HepG2 (cell line): ENCODE results near the gene MAMSTR. TPM values are rescaled to one million over a fixed set of nuclear protein-coding genes. Genes with fewer than 3 reads are reported as not detected.

Experiments
- CAMTA2 ChIP-seq: sonication (generic); formaldehyde crosslinking; IDR thresholded peaks from 2 replicates; pipeline ENCODE4 v1.4.0; 2020; ENCODE audit warnings: mild to moderate bottlenecking, missing genetic modification reagents, borderline replicate concordance
- KDM2A ChIP-seq: sonication (generic); formaldehyde crosslinking; IDR thresholded peaks from 2 replicates; pipeline ENCODE4 v1.4.0; 2020; ENCODE audit warnings: low read depth, missing genetic modification reagents, borderline replicate concordance
- KLF6 ChIP-seq: IDR thresholded peaks from 2 replicates; pipeline ENCODE4 v1.8.0; 2016; ENCODE audit warnings: missing biosample characterization, missing genetic modification reagents
- LCORL ChIP-seq, 2 experiments: fragments of 450-650 bp in 1 of 2; sonication (generic) in 1 of 2; formaldehyde crosslinking in 1 of 2; IDR thresholded peaks; 2 replicates each; pipeline versions ENCODE4 v1.5.0 to v1.6.1; 2017 to 2020; ENCODE audit warnings: antibody characterized with exemption in 1 of 2, missing genetic modification reagents in 1 of 2
- MBNL3 ChIP-seq: fragments of 250-450 bp; sonication (Bioruptor Pico); conservative IDR thresholded peaks from 2 replicates; pipeline ENCODE4 v1.8.0; 2022; ENCODE audit warnings: mild to moderate bottlenecking, inconsistent platforms
- MLXIP ChIP-seq: sonication (generic); formaldehyde crosslinking; IDR thresholded peaks from 2 replicates; pipeline ENCODE4 v1.9.0; 2021; ENCODE audit warnings: missing genetic modification reagents, borderline replicate concordance
- MYC ChIP-seq: sonication (generic); formaldehyde crosslinking; IDR thresholded peaks from 2 replicates; pipeline ENCODE4 v1.9.0; 2021; ENCODE audit warnings: missing genetic modification reagents, borderline replicate concordance
- PHF20 ChIP-seq: sonication (generic); formaldehyde crosslinking; IDR thresholded peaks from 2 replicates; pipeline ENCODE4 v1.5.0; 2020; ENCODE audit warnings: mild to moderate bottlenecking, missing genetic modification reagents
- SOX5 ChIP-seq: IDR thresholded peaks from 2 replicates; pipeline ENCODE4 v1.6.1; 2016; ENCODE audit warnings: borderline replicate concordance
- ZFP41 ChIP-seq: sonication (generic); formaldehyde crosslinking; IDR thresholded peaks from 2 replicates; pipeline ENCODE4 v1.4.0; 2020; ENCODE audit warnings: mild to moderate bottlenecking, missing genetic modification reagents, borderline replicate concordance
- ZNF10 ChIP-seq: sonication (generic); formaldehyde crosslinking; IDR thresholded peaks from 2 replicates; pipeline ENCODE4 v1.4.0; 2020; ENCODE audit warnings: mild to moderate bottlenecking, low read depth, missing genetic modification reagents, borderline replicate concordance
- ZNF18 ChIP-seq: sonication (generic); formaldehyde crosslinking; IDR thresholded peaks from 2 replicates; pipeline ENCODE4 v1.8.0; 2022; ENCODE audit warnings: mild to moderate bottlenecking, missing genetic modification reagents; ENCODE audit not compliant: insufficient replicate concordance
- ZNF224 ChIP-seq: sonication (generic); formaldehyde crosslinking; IDR thresholded peaks from 2 replicates; pipeline ENCODE4 v1.5.0; 2020; ENCODE audit warnings: mild to moderate bottlenecking, missing genetic modification reagents
- ZNF275 ChIP-seq: sonication (generic); formaldehyde crosslinking; IDR thresholded peaks from 2 replicates; pipeline ENCODE4 v1.8.0; 2022; ENCODE audit warnings: missing genetic modification reagents, mild to moderate bottlenecking, inconsistent platforms, borderline replicate concordance
- ZNF281 ChIP-seq: sonication (generic); formaldehyde crosslinking; IDR thresholded peaks from 2 replicates; pipeline ENCODE4 v1.4.0; 2020; ENCODE audit warnings: missing genetic modification reagents, borderline replicate concordance
- ZNF510 ChIP-seq: sonication (generic); formaldehyde crosslinking; IDR thresholded peaks from 2 replicates; pipeline ENCODE4 v1.4.0; 2020; ENCODE audit warnings: low read depth, mild to moderate bottlenecking, missing genetic modification reagents
- ZNF550 ChIP-seq: sonication (generic); formaldehyde crosslinking; IDR thresholded peaks from 2 replicates; pipeline ENCODE4 v1.4.0; 2020; ENCODE audit warnings: mild to moderate bottlenecking, missing genetic modification reagents, borderline replicate concordance
- ZNF660 ChIP-seq: sonication (generic); formaldehyde crosslinking; IDR thresholded peaks from 2 replicates; pipeline ENCODE4 v1.5.1; 2020; ENCODE audit warnings: mild to moderate bottlenecking, low read depth, missing genetic modification reagents, borderline replicate concordance
- ZSCAN9 ChIP-seq: IDR thresholded peaks from 2 replicates; pipeline ENCODE4 v1.6.1; 2016; ENCODE audit warnings: borderline replicate concordance
- polyA plus RNA-seq, 8 experiments: library from polyadenylated mRNA; depleted of rRNA in 3 of 8; stranded (reverse) in 7 of 8; unstranded in 1 of 8; fragments of >200 nt; fragmentation: Illumina TruSeq in 4 of 8; extraction: Trizol in 4 of 8; gene quantifications; 2 replicates each; pipeline versions ENCODE4 v1.2.1 to v1.2.3, GENCODE V29; 2011 to 2016; ENCODE audit warnings: low read depth in 4 of 8, missing spikeins in 1 of 8, mixed read lengths in 1 of 8; ENCODE audit not compliant: insufficient read depth in 1 of 8
- total RNA-seq, 5 experiments: library from RNA; depleted of rRNA; stranded (reverse); fragments of >200 nt; fragmentation: Illumina TruSeq; extraction: Trizol; gene quantifications; 2 replicates each; pipeline ENCODE4 v1.2.3, GENCODE V29; 2016; ENCODE audit warnings: low read depth in 1 of 5

MAMSTR gene
- total and polyA plus RNA-seq, 2 of the 13 experiments (the other 11 are each of a cell fraction or from before 2014, with no cell fraction given) = 2.2 to 2.4 TPM

- TF ChIP-seq MLXIP (CRISPR knock-in tag) (no peak), KDM2A (peak; percentile 84; the same call in 1 of the 2 replicates), KLF6 (CRISPR knock-in tag) (no peak), ZSCAN9 (CRISPR knock-in tag) (no peak), LCORL (IDR thresholded peaks at IDR 0.05) (no peak), LCORL (CRISPR knock-in tag; IDR thresholded peaks at IDR 0.05) (peak; percentile 49; the same call in 1 of the 2 replicates), MYC (CRISPR knock-in tag) (no peak), ZFP41 (CRISPR knock-in tag) (no peak), ZNF18 (CRISPR knock-in tag) (no peak), ZNF660 (CRISPR knock-in tag) (no peak), SOX5 (CRISPR knock-in tag) (0 out of 2 replicates have a peak, but pooled peaks have one; percentile 26), ZNF275 (CRISPR knock-in tag) (no peak), ZNF510 (no peak), CAMTA2 (CRISPR knock-in tag) (no peak), ZNF281 (CRISPR knock-in tag) (no peak), ZNF224 (no peak), ZNF10 (CRISPR knock-in tag) (no peak), PHF20 (CRISPR knock-in tag) (no peak; the same call in 1 of the 2 replicates), ZNF550 (no peak), MBNL3 (CRISPR knock-in tag) (no peak)
Measured at GRCh38 chr19:48674921-48675824, 44.4 kb downstream of the MAMSTR start (continued).
